ENCODE measurements around the gene JUNB. TPM values are rescaled to one million over a fixed set of nuclear protein-coding genes. Genes with fewer than 3 reads are reported as not detected.

Gene JUNB
- total and polyA plus RNA-seq, 2 of the 13 experiments (the other 11 are each of a cell fraction or from before 2014, with no cell fraction given): 7.7 to 8.2 TPM

GRCh38 chr19:12757544-12758274, 33.6 kb upstream of the JUNB start:
- Histone ChIP-seq H3K36me3 (replicated peaks in 1 of 2; ENCODE audit: control insufficient read depth in 1 of 2, insufficient read depth in 2 of 2, low read length in 2 of 2) (no peaks in the 10 kb centered on the region), H3K27me3 (ENCODE audit: control insufficient read depth in 1 of 2, insufficient read depth in 2 of 2, low read length in 2 of 2) (peaks cover 0 to 11% of the 10 kb centered on the region in 2 experiments; a peak in 4 of 5 replicates), H3K9me3 (ENCODE audit: low read length) (no peaks in the 10 kb centered on the region), H3K4me2 (ENCODE audit: low read depth, low read length) (peak overlapping the region; percentile 98), H4K20me1 (ENCODE audit: insufficient read depth, low read length) (no peaks in the 10 kb centered on the region), H3K9ac (ENCODE audit: insufficient read depth, low read depth, low read length) (peak overlapping the region; percentile 56), H3K4me3 (replicated peaks in 1 of 3; ENCODE audit: insufficient read depth in 1 of 3, low read depth in 2 of 3, low read length in 3 of 3) (peak overlapping the region; percentile 40 to 73 (median 51); a peak in 5 of 6 replicates), H3K79me2 (ENCODE audit: insufficient read depth, low read length) (no peaks in the 10 kb centered on the region), H3K4me1 (ENCODE audit: insufficient read depth, low read length) (peaks cover 14% of the 10 kb centered on the region), H2AFZ (ENCODE audit: low read length) (peak overlapping the region; percentile 61), H3K27ac (ENCODE audit: extremely low read length, insufficient read depth, low read length) (no peak overlapping the region)
- no TSS peak for BruUV-seq (replicated peaks)
- ChIA-PET CTCF (ENCODE audit: low intra/inter-chr PET ratio, low total read pairs) (interaction anchor here (1.1 to 1.4 kb wide), 2 partner anchors 36 to 41 kb away, joined by 3 to 7 read pairs; no protein-coding TSS in a partner anchor), POLR2A (interaction anchor here (0.5 to 2.0 kb wide), 7 partner anchors 9 to 76 kb away, joined by 3 to 6 read pairs (median 4); partner anchors contain the start of genes DHPS, GET3 and TRIR)
- ATAC-seq (peak; percentile 90), FAIRE-seq (no peak), DNase-seq (ENCODE audit: low spot score) (peak; percentile 70)
- in situ Hi-C loops (cut with HindIII; ENCODE audit: extremely low pct_ligation_motif_present, low pct_unique_long_range_greater_than_20kb) (loop anchor here (5.0 kb wide), 1 partner anchor 45 kb away; no protein-coding TSS in a partner anchor), intact Hi-C loops (cut with micrococcal nuclease; ENCODE audit: unreplicated experiment) (loop anchor here (1.0 kb wide), 1 partner anchor 40 kb away; no protein-coding TSS in a partner anchor)
- WGBS (ENCODE audit: low lambda C conversion rate): 2% methylated on average over 19 of the region's 60 CpGs
- TF ChIP-seq HOXA7 (CRISPR knock-in tag; IDR thresholded peaks at IDR 0.05) (no peak), ZNF768 (CRISPR knock-in tag; IDR thresholded peaks at IDR 0.05) (0 out of 2 replicates have a peak, but pooled peaks have one; percentile 53), MTA3 (CRISPR knock-in tag; IDR thresholded peaks at IDR 0.05) (no peak), ZNF749 (CRISPR knock-in tag; IDR thresholded peaks at IDR 0.05; ENCODE audit: borderline replicate concordance) (no peak), ATF6 (CRISPR knock-in tag; conservative IDR thresholded peaks at IDR 0.05) (no peak), GABPB1 (CRISPR knock-in tag; IDR thresholded peaks at IDR 0.05) (peak; percentile 71), NFYC (CRISPR knock-in tag; IDR thresholded peaks at IDR 0.05) (no peak), ZNF713 (CRISPR knock-in tag; IDR thresholded peaks at IDR 0.05) (no peak), ADNP (CRISPR knock-in tag; IDR thresholded peaks at IDR 0.05) (0 out of 2 replicates have a peak, but pooled peaks have one; percentile 28), TMF1 (CRISPR knock-in tag; IDR thresholded peaks at IDR 0.05; ENCODE audit: low read depth) (no peak), CCAR2 (optimal IDR thresholded peaks at IDR 0.05; ENCODE audit: low read depth, low read length) (no peak), ZFP36L2 (CRISPR knock-in tag; IDR thresholded peaks at IDR 0.05) (no peak), KLF15 (CRISPR knock-in tag; IDR thresholded peaks at IDR 0.05; ENCODE audit: borderline replicate concordance) (no peak), SMAD9 (CRISPR knock-in tag; IDR thresholded peaks at IDR 0.05) (no peak), ZBTB8A (CRISPR knock-in tag; IDR thresholded peaks at IDR 0.05; ENCODE audit: borderline replicate concordance, low read depth) (no peak), GATA4 (IDR thresholded peaks at IDR 0.05; ENCODE audit: borderline replicate concordance, low read depth) (no peak), MXI1 (IDR thresholded peaks at IDR 0.05; ENCODE audit: borderline replicate concordance, low read depth, low read length) (0 out of 3 replicates have a peak, but pooled peaks have one; percentile 45), ZNF639 (CRISPR knock-in tag; conservative IDR thresholded peaks at IDR 0.05) (peak; percentile 31; the same call in 1 of the 2 replicates), NR2C2 (CRISPR knock-in tag; IDR thresholded peaks at IDR 0.05; ENCODE audit: borderline replicate concordance) (no peak)

Data from HepG2 (cell line).